Activated CD8-positive, alpha-beta T cell treated with anti-CD3 and anti-CD28 coated beads for 36 hours (primary cell): ENCODE results near the gene ZNF662. TPM values are rescaled to one million over a fixed set of nuclear protein-coding genes. Genes with fewer than 3 reads are reported as not detected.

Experiments used
- ATAC-seq: fragments of 200-7000 bp; cut with Tn5 transposase; one replicate; pipeline ENCODE4 v1.10.0; 2021; ENCODE audit warnings: mild to moderate bottlenecking, moderate library complexity
- CTCF ChIA-PET: fragments of 350-600 bp; sonication (Branson Sonifier 250); formaldehyde crosslinking; loops from one replicate; lab custom pipeline; 2021; ENCODE audit warnings: antibody characterized with exemption; lab: Charles Lee
- POLR2A ChIA-PET: fragments of 350-600 bp; sonication (Branson Sonifier 250); formaldehyde crosslinking; loops from one replicate; lab custom pipeline; 2021; ENCODE audit warnings: antibody characterized with exemption; lab: Charles Lee
- DNase-seq: peaks from one replicate; pipeline ENCODE4 v3.0.0-alpha.2; 2020
- H3K27ac Mint-ChIP-seq: one replicate; pipeline ENCODE4 v1.8.0; 2021; ENCODE audit warnings: mild to moderate bottlenecking, mixed read lengths
- H3K27me3 Mint-ChIP-seq: one replicate; pipeline ENCODE4 v1.8.0; 2021; ENCODE audit warnings: mixed read lengths
- H3K36me3 Mint-ChIP-seq: one replicate; pipeline ENCODE4 v1.8.0; 2021; ENCODE audit warnings: low read depth, mixed read lengths
- H3K4me1 Mint-ChIP-seq: one replicate; pipeline ENCODE4 v1.8.0; 2021; ENCODE audit warnings: low read depth, mixed read lengths
- H3K4me3 Mint-ChIP-seq: one replicate; pipeline ENCODE4 v1.8.0; 2021; ENCODE audit warnings: mild to moderate bottlenecking, moderate library complexity, mixed read lengths
- H3K9me3 Mint-ChIP-seq: one replicate; pipeline ENCODE4 v1.8.0; 2021; ENCODE audit warnings: mixed read lengths
- CTCF ChIP-seq: fragments of 200-600 bp; IDR thresholded peaks from one replicate; pipeline ENCODE4 v1.8.0; 2022; ENCODE audit warnings: antibody characterized with exemption, mild to moderate bottlenecking
- intact Hi-C: fragments of 100-400 bp; cut with micrococcal nuclease; formaldehyde crosslinking; loops from one replicate; pipeline ENCODE4 v1.10.0; 2022
- total RNA-seq, 2 experiments: library from RNA; stranded (reverse); gene quantifications; one replicate each; pipeline ENCODE4 v1.2.3, GENCODE V29; 2021

The ZNF662 gene
- total RNA-seq, 2 experiments from 2014 or later, result 2.1 to 3.2 TPM

GRCh38 chr3:42934111-42934510, 28.2 kb downstream of the ZNF662 start:
- intact Hi-C loops, result no loop called here
- TF ChIP-seq CTCF, result no peak
- Mint-ChIP-seq H3K27me3 (no peaks in the 10 kb centered on the region), H3K4me1 (peaks cover 17% of the 10 kb centered on the region), H3K9me3 (no peaks in the 10 kb centered on the region), H3K27ac (no peak overlapping the region), H3K36me3 (no peaks in the 10 kb centered on the region), H3K4me3 (no peak overlapping the region)
- ATAC-seq (no peak), DNase-seq (no peak)
- CTCF ChIA-PET, result no interaction called here
- POLR2A ChIA-PET, result no interaction called here

- Mint-ChIP-seq H3K4me1 (peaks cover 17% of the 10 kb centered on the region), H3K4me3 (no peak overlapping the region), H3K9me3 (no peaks in the 10 kb centered on the region), H3K27ac (no peak overlapping the region), H3K27me3 (no peaks in the 10 kb centered on the region), H3K36me3 (no peaks in the 10 kb centered on the region)
- no peak for TF ChIP-seq CTCF
- ChIA-PET POLR2A (no interaction called here), CTCF (interaction anchor here (1.6 kb wide), 1 partner anchor 27 kb away, joined by 7 read pairs; no protein-coding TSS in a partner anchor)
- ATAC-seq (no peak), DNase-seq (no peak)
- intact Hi-C loops, result no loop called here
Measured at GRCh38 chr3:42934910-42935309, 29.0 kb downstream of the ZNF662 start.

- Mint-ChIP-seq H3K27ac (no peak overlapping the region), H3K36me3 (no peaks in the 10 kb centered on the region), H3K27me3 (no peaks in the 10 kb centered on the region), H3K9me3 (no peaks in the 10 kb centered on the region), H3K4me1 (peaks cover 17% of the 10 kb centered on the region), H3K4me3 (no peak overlapping the region)
- ChIA-PET POLR2A (no interaction called here), CTCF (interaction anchor here (1.6 kb wide), 1 partner anchor 26 kb away, joined by 7 read pairs; no protein-coding TSS in a partner anchor)
- intact Hi-C loops, result no loop called here
- ATAC-seq, result no peak
- no peak for DNase-seq
- no peak for TF ChIP-seq CTCF
Measured at GRCh38 chr3:42935472-42935871, 29.5 kb downstream of the ZNF662 start.

- CTCF ChIA-PET, result interaction anchor here (1.6 kb wide), 1 partner anchor 25 kb away, joined by 7 read pairs; no protein-coding TSS in a partner anchor
- peak; percentile 17 for ATAC-seq
- H3K9me3 Mint-ChIP-seq, result no peaks in the 10 kb centered on the region
- H3K27ac Mint-ChIP-seq, result no peak overlapping the region
- peak; percentile 10 for DNase-seq
- no peaks in the 10 kb centered on the region for H3K27me3 Mint-ChIP-seq
- no peaks in the 10 kb centered on the region for H3K36me3 Mint-ChIP-seq
- intact Hi-C loops, result no loop called here
- no peak for TF ChIP-seq CTCF
- H3K4me1 Mint-ChIP-seq, result peaks cover 17% of the 10 kb centered on the region
- POLR2A ChIA-PET, result no interaction called here
- H3K4me3 Mint-ChIP-seq, result no peak overlapping the region
Measured at GRCh38 chr3:42936157-42936981, 30.4 kb downstream of the ZNF662 start.

- ATAC-seq (no peak), DNase-seq (no peak)
- Mint-ChIP-seq H3K4me3 (no peak overlapping the region), H3K36me3 (no peaks in the 10 kb centered on the region), H3K27me3 (no peaks in the 10 kb centered on the region), H3K27ac (no peak overlapping the region), H3K4me1 (peaks cover 17% of the 10 kb centered on the region), H3K9me3 (no peaks in the 10 kb centered on the region)
- intact Hi-C loops, result no loop called here
- ChIA-PET CTCF (no interaction called here), POLR2A (no interaction called here)
- TF ChIP-seq CTCF, result no peak
Measured at GRCh38 chr3:42937334-42937733, 31.4 kb downstream of the ZNF662 start.
